Stomach (tissue), 4 donors: ENCODE data around the gene COX6B1.

Experiments
- POLR2A ChIP-seq, 4 donors: fragments of 450-650 bp; IDR thresholded peaks; one replicate each; pipeline ENCODE4 v1.6.1; 2016; ENCODE audit warnings: antibody characterized with exemption in 4 of 4, control low read depth in 2 of 4, mild to moderate bottlenecking in 1 of 4, moderate library complexity in 1 of 4
- POLR2AphosphoS5 ChIP-seq, 3 donors: sonication (generic); formaldehyde crosslinking; IDR thresholded peaks; one replicate each; pipeline ENCODE4 v1.6.1; 2016; ENCODE audit warnings: antibody characterized with exemption in 3 of 3
- TF ChIP-seq, protein P1 (sequence below), 7 experiments: fragments of 450-650 bp in 4 of 7; fragments of 200-600 bp in 3 of 7; sonication (generic) in 3 of 7; IDR thresholded peaks; one replicate each; pipeline ENCODE4 v1.5.1; 2016 to 2019; ENCODE audit warnings: antibody characterized with exemption in 7 of 7, control low read depth in 2 of 7, mild to moderate bottlenecking in 1 of 7

DNA sequence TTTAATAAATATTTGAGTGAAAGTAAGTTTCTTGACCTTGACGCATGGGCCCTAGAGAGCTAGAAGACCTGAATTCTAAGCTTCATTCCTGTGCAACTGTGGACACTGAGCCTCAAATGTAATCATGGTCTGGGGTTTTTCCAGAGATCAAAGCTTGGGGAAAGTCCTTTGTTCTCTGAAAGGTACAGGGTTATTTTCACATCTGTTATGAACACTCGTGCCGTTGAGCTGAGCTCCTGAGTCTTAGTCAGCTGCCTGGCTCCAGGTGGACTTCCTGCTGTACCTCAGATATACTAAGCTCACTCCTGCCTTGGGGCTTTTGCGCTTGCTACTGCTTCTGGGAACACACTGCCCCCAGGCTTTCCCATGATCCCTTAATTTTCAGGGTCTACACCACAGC lies 48.7 kb downstream of the COX6B1 start:
- TF ChIP-seq POLR2A (IDR thresholded peaks at IDR 0.05): no peak
- TF ChIP-seq, protein P1, sequence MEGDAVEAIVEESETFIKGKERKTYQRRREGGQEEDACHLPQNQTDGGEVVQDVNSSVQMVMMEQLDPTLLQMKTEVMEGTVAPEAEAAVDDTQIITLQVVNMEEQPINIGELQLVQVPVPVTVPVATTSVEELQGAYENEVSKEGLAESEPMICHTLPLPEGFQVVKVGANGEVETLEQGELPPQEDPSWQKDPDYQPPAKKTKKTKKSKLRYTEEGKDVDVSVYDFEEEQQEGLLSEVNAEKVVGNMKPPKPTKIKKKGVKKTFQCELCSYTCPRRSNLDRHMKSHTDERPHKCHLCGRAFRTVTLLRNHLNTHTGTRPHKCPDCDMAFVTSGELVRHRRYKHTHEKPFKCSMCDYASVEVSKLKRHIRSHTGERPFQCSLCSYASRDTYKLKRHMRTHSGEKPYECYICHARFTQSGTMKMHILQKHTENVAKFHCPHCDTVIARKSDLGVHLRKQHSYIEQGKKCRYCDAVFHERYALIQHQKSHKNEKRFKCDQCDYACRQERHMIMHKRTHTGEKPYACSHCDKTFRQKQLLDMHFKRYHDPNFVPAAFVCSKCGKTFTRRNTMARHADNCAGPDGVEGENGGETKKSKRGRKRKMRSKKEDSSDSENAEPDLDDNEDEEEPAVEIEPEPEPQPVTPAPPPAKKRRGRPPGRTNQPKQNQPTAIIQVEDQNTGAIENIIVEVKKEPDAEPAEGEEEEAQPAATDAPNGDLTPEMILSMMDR (IDR thresholded peaks at IDR 0.05): no peak
- no peak for TF ChIP-seq POLR2AphosphoS5 (IDR thresholded peaks at IDR 0.05)
